Glutamatergic neuron (in vitro differentiated cells): ENCODE data around the gene GRM7. TPM values are rescaled to one million over a fixed set of nuclear protein-coding genes. Genes with fewer than 3 reads are reported as not detected.

Experiments
- DNase-seq: peaks from one replicate; pipeline ENCODE4 v3.0.0; 2022
- H3K27ac Mint-ChIP-seq: one replicate; pipeline ENCODE4 v1.8.0; 2020; ENCODE audit warnings: mild to moderate bottlenecking, mixed read lengths, inconsistent platforms; ENCODE audit not compliant: unreplicated experiment
- H3K27me3 Mint-ChIP-seq: one replicate; pipeline ENCODE4 v1.8.0; 2020; ENCODE audit warnings: mild to moderate bottlenecking, moderate library complexity, mixed read lengths, inconsistent platforms; ENCODE audit not compliant: unreplicated experiment
- H3K36me3 Mint-ChIP-seq: one replicate; pipeline ENCODE4 v1.8.0; 2020; ENCODE audit warnings: mild to moderate bottlenecking, mixed read lengths, inconsistent platforms; ENCODE audit not compliant: unreplicated experiment
- H3K4me1 Mint-ChIP-seq: one replicate; pipeline ENCODE4 v1.8.0; 2020; ENCODE audit warnings: mild to moderate bottlenecking, low read depth, mixed read lengths, inconsistent platforms; ENCODE audit not compliant: unreplicated experiment
- H3K4me3 Mint-ChIP-seq: one replicate; pipeline ENCODE4 v1.8.0; 2020; ENCODE audit warnings: mild to moderate bottlenecking, mixed read lengths, inconsistent platforms; ENCODE audit not compliant: unreplicated experiment
- H3K9me3 Mint-ChIP-seq: one replicate; pipeline ENCODE4 v1.8.0; 2020; ENCODE audit warnings: mild to moderate bottlenecking, moderate library complexity, mixed read lengths, inconsistent platforms; ENCODE audit not compliant: unreplicated experiment
- total RNA-seq: library from RNA; stranded (reverse); fragmentation: NEBNext Ultra II Directional; extraction: Animal tissue kit (Norgen Biotek cat#: 25700); gene quantifications from one replicate; pipeline ENCODE4 v1.2.1, GENCODE V29; 2021; ENCODE audit not compliant: unreplicated experiment
- TF ChIP-seq, protein P1 (sequence below): fragments of 200-600 bp; sonication (generic); IDR thresholded peaks from one replicate; pipeline ENCODE4 v1.5.0; 2021; ENCODE audit not compliant: partially characterized antibody, unreplicated experiment

Gene GRM7
- total RNA-seq, 1 donor from 2014 or later = 1.4 TPM

DNA sequence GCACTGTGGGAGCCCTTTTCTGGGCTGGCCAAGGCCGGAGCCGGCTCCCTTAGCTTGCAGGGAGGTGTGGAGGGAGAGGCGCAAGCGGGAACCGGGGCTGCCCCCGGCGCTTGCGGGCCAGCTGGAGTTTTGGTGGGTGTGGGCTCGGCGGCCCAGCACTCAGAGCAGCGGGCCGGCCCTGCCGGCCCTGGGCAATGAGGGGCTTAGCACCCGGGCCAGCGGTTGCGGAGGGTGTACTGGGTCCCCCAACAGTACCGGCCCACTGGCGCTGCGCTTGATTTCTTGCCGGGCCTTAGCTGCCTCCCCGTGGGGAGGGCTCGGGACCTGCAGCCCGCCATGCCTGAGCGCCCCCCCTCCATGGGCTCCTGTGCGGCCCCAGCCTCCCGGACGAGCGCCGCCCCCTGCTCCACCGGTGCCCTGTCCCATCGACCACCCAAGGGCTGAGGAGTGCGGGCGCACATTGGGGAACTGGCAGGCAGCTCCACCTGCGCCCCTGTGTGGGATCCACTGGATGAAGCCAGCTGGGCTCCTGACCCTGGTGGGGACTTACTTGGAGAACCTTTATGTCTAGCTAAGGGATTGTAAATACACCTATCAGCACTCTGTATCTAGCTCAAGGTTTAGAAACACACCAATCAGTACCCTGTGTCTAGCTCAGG, 707.7 kb downstream of the GRM7 start:
- H3K4me3 Mint-ChIP-seq = no peak overlapping the region
- peaks cover 5% of the 10 kb centered on the region for H3K9me3 Mint-ChIP-seq
- TF ChIP-seq, protein P1, sequence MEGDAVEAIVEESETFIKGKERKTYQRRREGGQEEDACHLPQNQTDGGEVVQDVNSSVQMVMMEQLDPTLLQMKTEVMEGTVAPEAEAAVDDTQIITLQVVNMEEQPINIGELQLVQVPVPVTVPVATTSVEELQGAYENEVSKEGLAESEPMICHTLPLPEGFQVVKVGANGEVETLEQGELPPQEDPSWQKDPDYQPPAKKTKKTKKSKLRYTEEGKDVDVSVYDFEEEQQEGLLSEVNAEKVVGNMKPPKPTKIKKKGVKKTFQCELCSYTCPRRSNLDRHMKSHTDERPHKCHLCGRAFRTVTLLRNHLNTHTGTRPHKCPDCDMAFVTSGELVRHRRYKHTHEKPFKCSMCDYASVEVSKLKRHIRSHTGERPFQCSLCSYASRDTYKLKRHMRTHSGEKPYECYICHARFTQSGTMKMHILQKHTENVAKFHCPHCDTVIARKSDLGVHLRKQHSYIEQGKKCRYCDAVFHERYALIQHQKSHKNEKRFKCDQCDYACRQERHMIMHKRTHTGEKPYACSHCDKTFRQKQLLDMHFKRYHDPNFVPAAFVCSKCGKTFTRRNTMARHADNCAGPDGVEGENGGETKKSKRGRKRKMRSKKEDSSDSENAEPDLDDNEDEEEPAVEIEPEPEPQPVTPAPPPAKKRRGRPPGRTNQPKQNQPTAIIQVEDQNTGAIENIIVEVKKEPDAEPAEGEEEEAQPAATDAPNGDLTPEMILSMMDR = no peak
- no peaks in the 10 kb centered on the region for H3K4me1 Mint-ChIP-seq
- no peak for DNase-seq
- H3K27ac Mint-ChIP-seq = no peak overlapping the region
- H3K27me3 Mint-ChIP-seq = no peaks in the 10 kb centered on the region
- peaks cover 4% of the 10 kb centered on the region for H3K36me3 Mint-ChIP-seq

GRCh38 chr3:7573330-7573729, 712.4 kb downstream of the GRM7 start:
- Mint-ChIP-seq H3K4me3 (no peak overlapping the region), H3K4me1 (no peaks in the 10 kb centered on the region), H3K9me3 (peaks cover 5% of the 10 kb centered on the region), H3K27ac (no peak overlapping the region), H3K36me3 (no peaks in the 10 kb centered on the region), H3K27me3 (no peaks in the 10 kb centered on the region)
- TF ChIP-seq, protein P1 = no peak
- no peak for DNase-seq

DNA sequence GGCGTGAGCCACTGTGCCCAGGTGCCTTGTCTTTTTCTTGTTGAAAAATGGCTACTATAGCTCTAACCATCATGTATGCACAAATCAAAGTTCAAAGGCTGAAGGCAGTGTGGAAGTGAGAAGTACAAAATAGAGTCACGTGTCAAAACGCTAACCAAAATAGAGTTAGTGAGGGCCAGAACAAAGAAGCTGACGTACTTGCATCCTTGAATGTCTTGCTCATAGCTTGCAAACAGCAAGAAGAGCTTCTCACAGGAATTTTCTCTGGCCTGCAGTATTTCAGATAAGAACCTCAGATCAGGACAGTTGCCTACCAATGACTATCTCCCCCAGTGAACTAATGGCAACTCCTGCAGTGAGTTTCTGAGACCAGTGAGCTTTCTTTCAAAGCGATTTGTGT, 713.5 kb downstream of the GRM7 start:
- DNase-seq = no peak
- TF ChIP-seq, protein P1 = no peak
- Mint-ChIP-seq H3K27ac (no peak overlapping the region), H3K36me3 (no peaks in the 10 kb centered on the region), H3K27me3 (no peaks in the 10 kb centered on the region), H3K4me1 (no peaks in the 10 kb centered on the region), H3K9me3 (peaks cover 5% of the 10 kb centered on the region), H3K4me3 (no peak overlapping the region)

DNA sequence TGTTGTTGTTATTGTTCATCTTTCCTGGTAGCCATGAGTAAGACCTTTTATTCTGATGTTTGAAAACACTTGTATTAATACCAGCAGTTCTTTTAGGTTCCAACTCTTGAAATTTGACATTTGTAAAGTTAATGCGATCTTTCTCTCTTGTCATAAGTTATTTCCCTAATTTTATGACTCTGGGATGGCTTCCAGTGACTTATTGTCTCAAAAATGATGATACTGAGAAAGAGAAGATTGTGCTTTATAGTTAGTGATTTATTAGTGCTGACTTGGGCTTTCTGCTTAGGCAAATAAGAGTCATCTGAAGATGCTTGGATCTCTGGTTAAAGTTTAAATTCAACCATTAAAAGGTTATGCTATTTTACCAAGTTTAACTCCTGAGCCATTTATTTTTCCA, 715.2 kb downstream of the GRM7 start:
- Mint-ChIP-seq H3K27ac (no peak overlapping the region), H3K36me3 (no peaks in the 10 kb centered on the region), H3K4me3 (no peak overlapping the region), H3K4me1 (no peaks in the 10 kb centered on the region), H3K9me3 (no peaks in the 10 kb centered on the region), H3K27me3 (no peaks in the 10 kb centered on the region)
- TF ChIP-seq, protein P1 = no peak
- DNase-seq = no peak

DNA sequence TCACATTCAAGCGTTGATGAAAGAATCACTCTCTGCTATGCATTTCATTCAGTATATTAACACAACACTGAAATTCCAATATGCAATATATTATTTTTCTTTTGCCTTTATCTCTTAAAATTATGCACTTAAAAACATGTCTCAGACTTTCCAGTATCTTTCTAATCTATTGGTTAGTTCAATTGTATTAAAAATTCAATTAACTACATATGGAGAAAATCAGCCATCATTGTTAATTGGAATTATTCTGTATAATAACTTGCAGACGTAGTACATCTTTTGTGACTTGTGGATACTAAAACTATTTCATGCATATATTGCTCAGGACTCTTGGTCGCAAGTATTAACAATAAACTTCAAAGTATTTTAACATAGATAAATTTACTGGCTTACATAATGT, 715.6 kb downstream of the GRM7 start:
- Mint-ChIP-seq H3K4me3 (no peak overlapping the region), H3K27ac (no peak overlapping the region), H3K9me3 (no peaks in the 10 kb centered on the region), H3K4me1 (no peaks in the 10 kb centered on the region), H3K36me3 (no peaks in the 10 kb centered on the region), H3K27me3 (peaks cover 2% of the 10 kb centered on the region)
- DNase-seq = no peak
- TF ChIP-seq, protein P1 = no peak
